Urinary bladder (tissue), 4 donors: ENCODE results near the gene CACNA1C. TPM values are rescaled to one million over a fixed set of nuclear protein-coding genes. Genes with fewer than 3 reads are reported as not detected.
"Not testable (repeated sequence)": the region's sequence is repeated elsewhere in the genome, so short reads cannot be mapped to it uniquely, and the experiment has no call there.

Source experiments
- DNase-seq: peaks from one replicate; pipeline ENCODE4 v3.0.0-alpha.2; 2015; ENCODE audit errors: extremely low spot score
- H3K27ac ChIP-seq: one replicate; pipeline ENCODE4 v1.5.1; 2013; ENCODE audit warnings: low read depth, mild to moderate bottlenecking, moderate library complexity
- H3K36me3 ChIP-seq: one replicate; pipeline ENCODE4 v1.6.1; 2013; ENCODE audit warnings: mild to moderate bottlenecking, moderate library complexity; ENCODE audit not compliant: insufficient read depth
- H3K4me1 ChIP-seq: one replicate; pipeline ENCODE4 v1.6.1; 2013; ENCODE audit warnings: mild to moderate bottlenecking, moderate library complexity; ENCODE audit not compliant: insufficient read depth
- H3K4me3 ChIP-seq: one replicate; pipeline ENCODE4 v1.5.1; 2013; ENCODE audit warnings: low read depth, low read length
- WGBS: extraction: QIAGEN DNeasy Blood & Tissue Kit; methylation state at CpG from one replicate; pipeline ENCODE4 v1.1.7; 2013; 5-methylcytosine and 5-hydroxymethylcytosine counted together
- polyA plus RNA-seq: library from polyadenylated mRNA; stranded (reverse); fragments of 200-250 nt; gene quantifications from one replicate; pipeline ENCODE4 v1.2.3, GENCODE V29; 2013
- total RNA-seq: library from RNA; depleted of rRNA; stranded (reverse); fragments of >200 nt; gene quantifications from one replicate; pipeline ENCODE4 v1.2.3, GENCODE V29; 2014
- donor health status: healthy with polysubstance abuse.
- donor health status: healthy.

The CACNA1C gene
- total and polyA plus RNA-seq, 2 donors, result 25.7 to 34.5 TPM

DNA sequence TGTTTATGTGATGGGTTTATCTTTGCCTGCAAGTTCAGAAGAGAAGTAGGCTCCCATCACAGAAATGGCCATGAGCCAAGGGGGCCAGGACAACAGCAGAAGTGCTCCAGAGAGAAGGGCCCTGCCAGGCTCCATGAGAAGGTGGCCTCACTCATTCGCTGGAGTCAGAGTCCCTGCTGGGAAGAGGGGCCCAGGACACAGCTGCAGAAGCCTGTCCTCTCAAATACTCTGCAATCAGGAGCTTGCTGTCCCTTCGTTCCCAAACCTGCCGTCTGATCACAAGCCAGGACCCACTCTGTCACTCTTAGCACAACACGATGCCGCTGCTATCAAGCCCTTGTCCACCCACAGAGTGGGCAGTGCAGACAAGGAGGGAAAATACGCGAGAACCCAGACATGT, 435.8 kb downstream of the CACNA1C start:
- no peak for DNase-seq
- no peak overlapping the region for H3K27ac ChIP-seq
- H3K36me3 ChIP-seq, result no peaks in the 10 kb centered on the region
- no peaks in the 10 kb centered on the region for H3K4me1 ChIP-seq
- no peak overlapping the region for H3K4me3 ChIP-seq
- WGBS, result 92% methylated on average over 7 of the region's 7 CpGs

GRCh38 chr12:2489275-2489674, 436.5 kb downstream of the CACNA1C start:
- WGBS, result 88% methylated on average over 9 of the region's 9 CpGs
- Histone ChIP-seq H3K36me3 (no peaks in the 10 kb centered on the region), H3K4me3 (no peak overlapping the region), H3K27ac (no peak overlapping the region), H3K4me1 (no peaks in the 10 kb centered on the region)
- DNase-seq, result no peak

DNA sequence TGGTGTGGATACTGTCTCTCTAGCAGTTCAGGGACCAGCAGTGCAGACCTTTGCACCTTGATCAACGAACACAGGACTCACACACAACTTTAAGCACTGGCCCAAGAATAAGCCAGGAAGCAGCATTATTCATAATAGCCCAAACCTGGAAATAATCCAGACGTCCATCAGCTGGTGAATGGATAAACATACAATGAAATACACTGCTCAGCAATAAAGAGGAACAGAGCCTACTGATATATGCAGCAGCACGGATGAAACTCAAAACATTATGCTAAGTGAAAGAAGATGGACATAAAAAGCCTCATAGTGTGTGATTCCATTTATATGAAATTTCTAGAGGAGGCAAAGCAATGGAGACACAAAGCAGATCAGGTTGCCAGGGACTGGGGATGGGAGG, 438.0 kb downstream of the CACNA1C start:
- WGBS, result 48% methylated on average over 3 of the region's 3 CpGs
- H3K4me3 ChIP-seq, result no peak overlapping the region
- no peaks in the 10 kb centered on the region for H3K36me3 ChIP-seq
- no peak overlapping the region for H3K27ac ChIP-seq
- no peaks in the 10 kb centered on the region for H3K4me1 ChIP-seq
- DNase-seq, result no peak

DNA sequence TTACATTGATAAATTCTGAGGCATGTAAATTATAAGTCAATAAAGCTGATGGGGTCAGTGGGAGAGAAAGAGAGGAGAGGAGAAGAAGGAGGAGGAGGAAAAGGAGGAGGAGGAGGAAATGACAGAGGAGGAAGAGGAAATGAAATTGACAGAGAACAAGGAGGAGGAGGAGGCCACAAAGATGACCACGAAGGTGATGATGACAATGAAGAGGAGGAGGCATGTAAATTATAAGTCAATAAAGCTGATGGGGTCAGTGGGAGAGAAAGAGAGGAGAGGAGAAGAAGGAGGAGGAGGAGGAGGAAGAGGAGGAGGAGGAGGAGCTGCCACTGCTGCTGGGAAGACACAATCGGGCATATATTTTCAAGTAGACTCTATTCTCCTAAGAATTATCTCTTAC, 438.6 kb downstream of the CACNA1C start:
- H3K27ac ChIP-seq, DNase-seq, H3K4me3 ChIP-seq, H3K4me1 ChIP-seq, H3K36me3 ChIP-seq: not testable (repeated sequence)
- 69% methylated on average over 2 of the region's 2 CpGs for WGBS

DNA sequence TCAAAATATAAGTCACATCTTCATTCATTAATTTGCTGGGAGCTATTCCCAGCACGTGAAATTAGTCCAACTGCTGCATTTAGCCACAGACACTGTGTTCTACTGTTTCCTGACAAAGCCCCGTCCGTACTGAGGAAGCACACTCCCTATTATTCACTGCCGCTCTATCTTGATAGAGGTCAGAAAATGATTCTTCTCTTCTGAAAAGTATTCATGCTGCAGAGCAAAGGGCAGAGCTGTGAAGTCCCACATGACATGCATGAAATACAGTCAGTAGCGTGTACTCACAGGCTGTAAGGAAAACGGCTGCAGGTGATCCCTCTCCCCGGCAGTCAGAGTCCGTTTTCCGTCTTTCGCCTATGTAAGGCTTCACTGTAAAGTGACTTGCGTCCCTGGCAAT, 439.4 kb downstream of the CACNA1C start:
- H3K4me3 ChIP-seq, result no peak overlapping the region
- no peak for DNase-seq
- no peaks in the 10 kb centered on the region for H3K4me1 ChIP-seq
- H3K27ac ChIP-seq, result no peak overlapping the region
- 83% methylated on average over 11 of the region's 11 CpGs for WGBS
- no peaks in the 10 kb centered on the region for H3K36me3 ChIP-seq

GRCh38 chr12:2493086-2493485, 440.3 kb downstream of the CACNA1C start:
- no peak overlapping the region for H3K4me3 ChIP-seq
- H3K4me1 ChIP-seq, result no peaks in the 10 kb centered on the region
- H3K27ac ChIP-seq, result no peak overlapping the region
- WGBS, result 97% methylated on average over 16 of the region's 16 CpGs
- no peaks in the 10 kb centered on the region for H3K36me3 ChIP-seq
- no peak for DNase-seq

GRCh38 chr12:2494486-2495192, 441.9 kb downstream of the CACNA1C start:
- no peaks in the 10 kb centered on the region for H3K4me1 ChIP-seq
- H3K27ac ChIP-seq, result no peak overlapping the region
- H3K36me3 ChIP-seq, result no peaks in the 10 kb centered on the region
- no peak for DNase-seq
- no peak overlapping the region for H3K4me3 ChIP-seq
- 40% methylated on average over 8 of the region's 8 CpGs for WGBS

DNA sequence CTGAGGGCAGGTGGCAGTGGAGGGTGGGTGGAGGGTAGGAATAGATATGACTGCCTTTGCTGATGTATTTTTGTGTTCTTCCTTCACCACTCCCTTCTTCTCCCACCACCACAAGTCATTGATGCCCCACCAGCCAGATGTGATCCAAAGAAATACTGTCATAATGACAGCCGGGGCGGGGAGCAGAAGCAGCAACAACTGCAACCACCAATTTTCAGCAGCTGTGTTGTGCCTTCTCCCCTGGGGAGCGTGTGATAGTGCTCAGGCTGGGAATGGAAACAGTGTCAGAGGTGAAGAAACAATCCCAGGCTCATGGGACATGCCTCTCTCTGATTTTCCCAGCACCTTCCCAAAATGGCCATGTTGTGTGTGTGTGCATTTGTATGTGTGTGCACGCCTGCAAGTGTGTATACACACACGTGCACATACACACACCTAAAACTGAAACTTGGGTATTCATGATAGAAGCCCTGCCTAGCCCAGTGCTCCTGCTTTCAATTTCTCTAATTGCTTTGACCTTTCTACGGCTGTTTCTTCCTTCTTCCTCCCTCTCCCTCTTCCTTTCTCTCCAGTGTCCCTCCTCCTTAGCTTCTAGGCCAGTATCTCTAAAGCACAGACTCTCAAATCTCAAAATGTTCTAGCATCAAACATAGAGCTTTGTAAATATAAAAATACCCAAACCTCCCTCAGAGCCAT, 442.8 kb downstream of the CACNA1C start:
- WGBS, result 83% methylated on average over 6 of the region's 6 CpGs
- no peak for DNase-seq
- H3K4me1 ChIP-seq, result no peaks in the 10 kb centered on the region
- H3K36me3 ChIP-seq, result no peaks in the 10 kb centered on the region
- H3K4me3 ChIP-seq, result no peak overlapping the region
- no peak overlapping the region for H3K27ac ChIP-seq

DNA sequence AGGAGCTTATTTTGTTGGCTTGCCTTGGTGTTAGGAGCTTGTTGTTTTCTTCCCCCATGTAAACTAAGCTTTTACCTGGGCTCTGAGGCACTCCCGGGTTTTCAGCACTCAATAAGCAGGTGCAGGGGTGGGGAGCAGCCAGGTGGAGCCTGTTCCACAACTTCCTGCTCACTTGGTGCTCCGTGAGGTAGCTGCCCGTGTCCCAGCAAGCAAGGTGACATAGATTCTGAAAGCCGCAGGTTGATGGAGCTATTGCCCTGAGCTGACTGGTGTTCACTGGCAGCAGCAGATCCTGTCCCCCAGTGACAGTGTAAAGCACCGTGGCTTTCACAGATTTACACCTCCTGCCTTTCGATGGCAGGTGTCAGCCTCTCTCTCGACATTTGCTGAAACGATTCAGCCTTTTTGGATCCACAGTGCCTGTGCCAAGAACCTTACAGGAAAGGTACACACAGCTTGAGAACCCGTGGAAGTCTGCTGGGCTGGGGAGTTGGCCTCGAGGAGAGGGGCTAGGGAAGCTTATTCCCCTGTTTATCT, 446.2 kb downstream of the CACNA1C start:
- Histone ChIP-seq H3K4me1 (no peaks in the 10 kb centered on the region), H3K4me3 (no peak overlapping the region), H3K27ac (no peak overlapping the region), H3K36me3 (no peaks in the 10 kb centered on the region)
- WGBS, result 71% methylated on average over 10 of the region's 10 CpGs
- DNase-seq, result no peak

- Histone ChIP-seq H3K27ac (no peak overlapping the region), H3K4me3 (no peak overlapping the region), H3K4me1 (no peaks in the 10 kb centered on the region), H3K36me3 (no peaks in the 10 kb centered on the region)
- 69% methylated on average over 14 of the region's 14 CpGs for WGBS
- no peak for DNase-seq
Measured at GRCh38 chr12:2501464-2502191, 448.8 kb downstream of the CACNA1C start.

DNA sequence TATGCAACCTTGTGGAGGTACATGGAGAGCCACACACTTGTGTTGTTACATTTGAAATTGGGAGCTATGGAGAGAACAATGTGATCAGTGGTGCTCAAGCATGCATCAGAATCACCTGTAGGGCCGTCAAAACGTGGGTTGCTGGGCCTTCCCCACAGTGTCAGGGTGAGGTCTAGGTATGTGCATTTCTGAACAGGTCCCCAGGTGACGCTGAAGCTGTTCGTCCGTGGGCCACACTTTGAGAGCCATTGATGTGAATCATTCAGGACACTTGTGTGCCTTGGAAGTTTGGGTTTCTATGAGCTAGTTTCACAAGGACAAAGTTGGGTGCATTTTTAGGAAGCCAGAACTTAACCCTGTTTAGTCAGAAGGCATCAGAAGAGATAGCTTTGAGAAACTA, 450.2 kb downstream of the CACNA1C start:
- Histone ChIP-seq H3K4me3 (no peak overlapping the region), H3K36me3 (no peaks in the 10 kb centered on the region), H3K27ac (no peak overlapping the region), H3K4me1 (no peaks in the 10 kb centered on the region)
- no peak for DNase-seq
- 91% methylated on average over 5 of the region's 5 CpGs for WGBS

DNA sequence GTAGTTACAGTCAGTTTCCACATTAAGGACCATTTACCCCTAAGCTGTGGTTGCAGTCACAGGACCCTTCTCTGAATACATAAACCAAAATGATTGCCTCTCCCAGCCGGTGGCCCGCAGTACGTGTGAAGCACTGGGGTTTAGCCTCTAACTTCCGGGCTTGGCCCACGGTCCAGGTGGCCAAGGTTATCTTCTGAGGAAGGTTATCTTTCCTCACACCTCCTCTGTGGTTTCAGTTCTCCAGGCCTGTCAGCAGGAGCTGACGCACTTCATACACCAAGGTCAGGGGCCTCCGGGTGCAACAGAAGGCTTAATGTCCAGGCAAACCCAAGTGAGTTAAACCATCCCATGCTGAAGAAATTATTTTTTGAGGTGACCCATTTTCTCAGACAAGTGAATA, 451.0 kb downstream of the CACNA1C start:
- H3K27ac ChIP-seq, result no peak overlapping the region
- H3K4me1 ChIP-seq, result no peaks in the 10 kb centered on the region
- no peak for DNase-seq
- no peak overlapping the region for H3K4me3 ChIP-seq
- 78% methylated on average over 7 of the region's 7 CpGs for WGBS
- no peaks in the 10 kb centered on the region for H3K36me3 ChIP-seq

- no peaks in the 10 kb centered on the region for H3K4me1 ChIP-seq
- DNase-seq, result no peak
- WGBS, result 98% methylated on average over 15 of the region's 15 CpGs
- H3K36me3 ChIP-seq, result no peaks in the 10 kb centered on the region
- H3K27ac ChIP-seq, result no peak overlapping the region
- no peak overlapping the region for H3K4me3 ChIP-seq
Measured at GRCh38 chr12:2504577-2504976, 451.8 kb downstream of the CACNA1C start.

DNA sequence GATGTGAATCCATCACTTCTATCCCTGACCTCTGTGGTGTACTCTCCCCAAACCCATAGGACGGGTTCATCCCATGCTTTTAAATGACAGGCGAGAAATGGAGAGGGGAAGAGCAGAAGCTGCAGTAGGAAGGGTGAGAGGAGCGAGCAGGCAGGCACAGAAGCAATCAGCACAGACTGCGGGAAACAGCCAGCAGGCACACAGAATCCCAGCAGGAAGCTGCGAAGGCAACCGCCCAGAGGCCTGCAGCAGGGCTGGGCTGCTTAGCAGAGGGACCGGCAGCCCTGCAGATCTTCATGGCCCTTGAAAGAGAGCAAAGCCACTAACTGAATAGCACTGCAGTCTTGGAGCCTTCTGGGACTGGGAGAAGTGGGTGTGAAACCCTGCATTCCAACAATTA, 455.0 kb downstream of the CACNA1C start:
- 72% methylated on average over 7 of the region's 7 CpGs for WGBS
- no peak overlapping the region for H3K4me3 ChIP-seq
- no peaks in the 10 kb centered on the region for H3K36me3 ChIP-seq
- no peak overlapping the region for H3K27ac ChIP-seq
- no peaks in the 10 kb centered on the region for H3K4me1 ChIP-seq
- DNase-seq, result no peak
